H1 (cell line): ENCODE results near the gene SCN1B. TPM values are rescaled to one million over a fixed set of nuclear protein-coding genes. Genes with fewer than 3 reads are reported as not detected.

Experiments used
- YY1 ChIP-seq: IDR thresholded peaks from 2 replicates; pipeline ENCODE4 v1.6.1; 2011; ENCODE audit warnings: low read depth, mild to moderate bottlenecking, low read length
- polyA plus RNA-seq, 7 experiments: library from polyadenylated mRNA; depleted of rRNA in 3 of 7; stranded (reverse) in 5 of 7; unstranded in 2 of 7; fragments of >200 nt in 5 of 7; fragments of 200-250 nt in 2 of 7; gene quantifications; 1 replicate in 5 of 7; 2 replicates in 1 of 7; 4 replicates in 1 of 7; pipeline versions ENCODE4 v1.2.1 to v1.2.3, GENCODE V29; 2011 to 2013; ENCODE audit warnings: missing spikeins in 2 of 7, mixed read lengths in 2 of 7
- total RNA-seq: library from RNA; stranded (reverse); fragmentation: NEBNext Ultra II Directional; extraction: Animal tissue kit (Norgen Biotek cat#: 25700); gene quantifications from 2 replicates; pipeline ENCODE4 v1.2.1, GENCODE V29; 2021
- TF ChIP-seq, protein P1 (sequence below): fragments of 300-600 bp; sonication (generic); IDR thresholded peaks from 2 replicates; pipeline ENCODE4 v1.7.1; 2012; ENCODE audit warnings: low read length, moderate library complexity, mild to moderate bottlenecking, inconsistent platforms; ENCODE audit not compliant: insufficient replicate concordance

SCN1B gene
- total and polyA plus RNA-seq, 2 of the 8 experiments (the other 6 are each of a cell fraction or from before 2014, with no cell fraction given): 3.1 to 3.5 TPM

DNA sequence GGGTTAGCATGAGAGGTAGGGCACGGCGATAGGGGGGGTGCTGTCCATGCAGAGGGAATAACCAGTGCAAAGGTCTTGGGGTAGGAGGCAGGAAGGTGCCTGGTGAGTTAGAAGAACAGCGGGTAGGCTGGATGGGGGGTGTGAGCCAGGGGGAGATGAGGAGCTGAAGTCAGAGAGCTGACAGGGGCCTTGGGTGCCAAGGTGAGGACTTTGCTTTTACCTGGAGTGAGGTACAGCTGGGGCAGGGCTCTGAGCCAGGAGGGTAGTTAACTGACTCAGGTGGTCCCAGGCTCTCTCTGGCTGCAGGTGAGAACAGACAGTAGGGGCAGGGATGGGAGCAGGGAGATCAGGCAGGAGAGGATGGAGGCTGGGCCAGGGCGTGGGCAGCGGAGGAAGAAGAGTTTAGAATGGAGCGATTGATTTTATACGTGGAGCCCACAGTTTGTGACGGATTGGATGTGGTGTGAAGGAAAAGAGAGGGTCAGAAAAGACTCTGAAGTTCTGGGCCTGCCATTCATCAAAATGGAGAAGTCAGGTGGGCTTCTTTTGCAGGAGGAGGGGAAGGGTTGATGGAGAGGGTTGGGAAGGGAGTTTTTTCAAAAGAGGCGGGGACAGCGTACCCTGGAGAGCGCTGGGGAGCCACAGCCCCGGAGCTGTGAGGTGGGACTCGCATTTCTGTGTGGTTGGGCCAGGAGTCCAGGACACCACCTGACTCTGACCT lies 31.3 kb upstream of the SCN1B start (continued):
- TF ChIP-seq, protein P1, sequence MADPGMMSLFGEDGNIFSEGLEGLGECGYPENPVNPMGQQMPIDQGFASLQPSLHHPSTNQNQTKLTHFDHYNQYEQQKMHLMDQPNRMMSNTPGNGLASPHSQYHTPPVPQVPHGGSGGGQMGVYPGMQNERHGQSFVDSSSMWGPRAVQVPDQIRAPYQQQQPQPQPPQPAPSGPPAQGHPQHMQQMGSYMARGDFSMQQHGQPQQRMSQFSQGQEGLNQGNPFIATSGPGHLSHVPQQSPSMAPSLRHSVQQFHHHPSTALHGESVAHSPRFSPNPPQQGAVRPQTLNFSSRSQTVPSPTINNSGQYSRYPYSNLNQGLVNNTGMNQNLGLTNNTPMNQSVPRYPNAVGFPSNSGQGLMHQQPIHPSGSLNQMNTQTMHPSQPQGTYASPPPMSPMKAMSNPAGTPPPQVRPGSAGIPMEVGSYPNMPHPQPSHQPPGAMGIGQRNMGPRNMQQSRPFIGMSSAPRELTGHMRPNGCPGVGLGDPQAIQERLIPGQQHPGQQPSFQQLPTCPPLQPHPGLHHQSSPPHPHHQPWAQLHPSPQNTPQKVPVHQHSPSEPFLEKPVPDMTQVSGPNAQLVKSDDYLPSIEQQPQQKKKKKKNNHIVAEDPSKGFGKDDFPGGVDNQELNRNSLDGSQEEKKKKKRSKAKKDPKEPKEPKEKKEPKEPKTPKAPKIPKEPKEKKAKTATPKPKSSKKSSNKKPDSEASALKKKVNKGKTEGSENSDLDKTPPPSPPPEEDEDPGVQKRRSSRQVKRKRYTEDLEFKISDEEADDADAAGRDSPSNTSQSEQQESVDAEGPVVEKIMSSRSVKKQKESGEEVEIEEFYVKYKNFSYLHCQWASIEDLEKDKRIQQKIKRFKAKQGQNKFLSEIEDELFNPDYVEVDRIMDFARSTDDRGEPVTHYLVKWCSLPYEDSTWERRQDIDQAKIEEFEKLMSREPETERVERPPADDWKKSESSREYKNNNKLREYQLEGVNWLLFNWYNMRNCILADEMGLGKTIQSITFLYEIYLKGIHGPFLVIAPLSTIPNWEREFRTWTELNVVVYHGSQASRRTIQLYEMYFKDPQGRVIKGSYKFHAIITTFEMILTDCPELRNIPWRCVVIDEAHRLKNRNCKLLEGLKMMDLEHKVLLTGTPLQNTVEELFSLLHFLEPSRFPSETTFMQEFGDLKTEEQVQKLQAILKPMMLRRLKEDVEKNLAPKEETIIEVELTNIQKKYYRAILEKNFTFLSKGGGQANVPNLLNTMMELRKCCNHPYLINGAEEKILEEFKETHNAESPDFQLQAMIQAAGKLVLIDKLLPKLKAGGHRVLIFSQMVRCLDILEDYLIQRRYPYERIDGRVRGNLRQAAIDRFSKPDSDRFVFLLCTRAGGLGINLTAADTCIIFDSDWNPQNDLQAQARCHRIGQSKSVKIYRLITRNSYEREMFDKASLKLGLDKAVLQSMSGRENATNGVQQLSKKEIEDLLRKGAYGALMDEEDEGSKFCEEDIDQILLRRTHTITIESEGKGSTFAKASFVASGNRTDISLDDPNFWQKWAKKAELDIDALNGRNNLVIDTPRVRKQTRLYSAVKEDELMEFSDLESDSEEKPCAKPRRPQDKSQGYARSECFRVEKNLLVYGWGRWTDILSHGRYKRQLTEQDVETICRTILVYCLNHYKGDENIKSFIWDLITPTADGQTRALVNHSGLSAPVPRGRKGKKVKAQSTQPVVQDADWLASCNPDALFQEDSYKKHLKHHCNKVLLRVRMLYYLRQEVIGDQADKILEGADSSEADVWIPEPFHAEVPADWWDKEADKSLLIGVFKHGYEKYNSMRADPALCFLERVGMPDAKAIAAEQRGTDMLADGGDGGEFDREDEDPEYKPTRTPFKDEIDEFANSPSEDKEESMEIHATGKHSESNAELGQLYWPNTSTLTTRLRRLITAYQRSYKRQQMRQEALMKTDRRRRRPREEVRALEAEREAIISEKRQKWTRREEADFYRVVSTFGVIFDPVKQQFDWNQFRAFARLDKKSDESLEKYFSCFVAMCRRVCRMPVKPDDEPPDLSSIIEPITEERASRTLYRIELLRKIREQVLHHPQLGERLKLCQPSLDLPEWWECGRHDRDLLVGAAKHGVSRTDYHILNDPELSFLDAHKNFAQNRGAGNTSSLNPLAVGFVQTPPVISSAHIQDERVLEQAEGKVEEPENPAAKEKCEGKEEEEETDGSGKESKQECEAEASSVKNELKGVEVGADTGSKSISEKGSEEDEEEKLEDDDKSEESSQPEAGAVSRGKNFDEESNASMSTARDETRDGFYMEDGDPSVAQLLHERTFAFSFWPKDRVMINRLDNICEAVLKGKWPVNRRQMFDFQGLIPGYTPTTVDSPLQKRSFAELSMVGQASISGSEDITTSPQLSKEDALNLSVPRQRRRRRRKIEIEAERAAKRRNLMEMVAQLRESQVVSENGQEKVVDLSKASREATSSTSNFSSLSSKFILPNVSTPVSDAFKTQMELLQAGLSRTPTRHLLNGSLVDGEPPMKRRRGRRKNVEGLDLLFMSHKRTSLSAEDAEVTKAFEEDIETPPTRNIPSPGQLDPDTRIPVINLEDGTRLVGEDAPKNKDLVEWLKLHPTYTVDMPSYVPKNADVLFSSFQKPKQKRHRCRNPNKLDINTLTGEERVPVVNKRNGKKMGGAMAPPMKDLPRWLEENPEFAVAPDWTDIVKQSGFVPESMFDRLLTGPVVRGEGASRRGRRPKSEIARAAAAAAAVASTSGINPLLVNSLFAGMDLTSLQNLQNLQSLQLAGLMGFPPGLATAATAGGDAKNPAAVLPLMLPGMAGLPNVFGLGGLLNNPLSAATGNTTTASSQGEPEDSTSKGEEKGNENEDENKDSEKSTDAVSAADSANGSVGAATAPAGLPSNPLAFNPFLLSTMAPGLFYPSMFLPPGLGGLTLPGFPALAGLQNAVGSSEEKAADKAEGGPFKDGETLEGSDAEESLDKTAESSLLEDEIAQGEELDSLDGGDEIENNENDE: no peak
- peak; percentile 57 for TF ChIP-seq YY1
